ENCODE measurements around the gene MARCHF10. TPM values are rescaled to one million over a fixed set of nuclear protein-coding genes. Genes with fewer than 3 reads are reported as not detected.

Gene MARCHF10
- total and polyA plus RNA-seq, 2 of the 13 experiments (the other 11 are each of a cell fraction or from before 2014, with no cell fraction given) = not detected

GRCh38 chr17:62703776-62704380, 104.2 kb downstream of the MARCHF10 start (continued):
- TF ChIP-seq, protein P1, sequence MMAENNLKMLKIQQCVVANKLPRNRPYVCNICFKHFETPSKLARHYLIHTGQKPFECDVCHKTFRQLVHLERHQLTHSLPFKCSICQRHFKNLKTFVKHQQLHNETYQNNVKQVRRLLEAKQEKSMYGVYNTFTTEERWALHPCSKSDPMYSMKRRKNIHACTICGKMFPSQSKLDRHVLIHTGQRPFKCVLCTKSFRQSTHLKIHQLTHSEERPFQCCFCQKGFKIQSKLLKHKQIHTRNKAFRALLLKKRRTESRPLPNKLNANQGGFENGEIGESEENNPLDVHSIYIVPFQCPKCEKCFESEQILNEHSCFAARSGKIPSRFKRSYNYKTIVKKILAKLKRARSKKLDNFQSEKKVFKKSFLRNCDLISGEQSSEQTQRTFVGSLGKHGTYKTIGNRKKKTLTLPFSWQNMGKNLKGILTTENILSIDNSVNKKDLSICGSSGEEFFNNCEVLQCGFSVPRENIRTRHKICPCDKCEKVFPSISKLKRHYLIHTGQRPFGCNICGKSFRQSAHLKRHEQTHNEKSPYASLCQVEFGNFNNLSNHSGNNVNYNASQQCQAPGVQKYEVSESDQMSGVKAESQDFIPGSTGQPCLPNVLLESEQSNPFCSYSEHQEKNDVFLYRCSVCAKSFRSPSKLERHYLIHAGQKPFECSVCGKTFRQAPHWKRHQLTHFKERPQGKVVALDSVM (CRISPR knock-in tag; IDR thresholded peaks at IDR 0.05) = peak; percentile 59; the same call in 1 of the 2 replicates
- no peak for TF ChIP-seq CEBPG (CRISPR knock-in tag; IDR thresholded peaks at IDR 0.05)
- no peak for TF ChIP-seq ZFP36 (IDR thresholded peaks at IDR 0.05; ENCODE audit: borderline replicate concordance, low read depth, low read length, partially characterized antibody)
- 0 out of 2 replicates have a peak, but pooled peaks have one; percentile 18 for TF ChIP-seq TFE3 (CRISPR knock-in tag; IDR thresholded peaks at IDR 0.05)
- no peak for TF ChIP-seq GZF1 (CRISPR knock-in tag; IDR thresholded peaks at IDR 0.05)
- TF ChIP-seq ATRX (CRISPR knock-in tag; IDR thresholded peaks at IDR 0.05; ENCODE audit: borderline replicate concordance) = no peak
- no peak; the same call in 1 of the 2 replicates for TF ChIP-seq ZNF329 (CRISPR knock-in tag; IDR thresholded peaks at IDR 0.05; ENCODE audit: low read depth)
- TF ChIP-seq ZBTB1 (CRISPR knock-in tag; IDR thresholded peaks at IDR 0.05; ENCODE audit: borderline replicate concordance) = no peak
- no peak for TF ChIP-seq ZC3H13 (CRISPR knock-in tag; IDR thresholded peaks at IDR 0.05)
- TF ChIP-seq ZBTB37 (CRISPR knock-in tag; IDR thresholded peaks at IDR 0.05) = no peak
- TF ChIP-seq EEA1 (CRISPR knock-in tag; IDR thresholded peaks at IDR 0.05; ENCODE audit: borderline replicate concordance) = 0 out of 2 replicates have a peak, but pooled peaks have one; percentile 40
- TF ChIP-seq ZNF138 (CRISPR knock-in tag; IDR thresholded peaks at IDR 0.05; ENCODE audit: low read depth) = no peak
- TF ChIP-seq ATF7 (IDR thresholded peaks at IDR 0.05) = no peak
- no peak for TF ChIP-seq ATF7 (CRISPR knock-in tag; IDR thresholded peaks at IDR 0.05)
- no peak for TF ChIP-seq ARNT (IDR thresholded peaks at IDR 0.05)
- TF ChIP-seq IRF1 (CRISPR knock-in tag; IDR thresholded peaks at IDR 0.05; ENCODE audit: low read depth) = no peak
- peak; percentile 66; the same call in 1 of the 2 replicates for TF ChIP-seq ZNF563 (CRISPR knock-in tag; IDR thresholded peaks at IDR 0.05)
- TF ChIP-seq FIP1L1 (IDR thresholded peaks at IDR 0.05; ENCODE audit: borderline replicate concordance, insufficient read depth, low read depth, low read length) = no peak
- TF ChIP-seq KDM5B (CRISPR knock-in tag; IDR thresholded peaks at IDR 0.05; ENCODE audit: borderline replicate concordance) = no peak
- TF ChIP-seq, protein P2, sequence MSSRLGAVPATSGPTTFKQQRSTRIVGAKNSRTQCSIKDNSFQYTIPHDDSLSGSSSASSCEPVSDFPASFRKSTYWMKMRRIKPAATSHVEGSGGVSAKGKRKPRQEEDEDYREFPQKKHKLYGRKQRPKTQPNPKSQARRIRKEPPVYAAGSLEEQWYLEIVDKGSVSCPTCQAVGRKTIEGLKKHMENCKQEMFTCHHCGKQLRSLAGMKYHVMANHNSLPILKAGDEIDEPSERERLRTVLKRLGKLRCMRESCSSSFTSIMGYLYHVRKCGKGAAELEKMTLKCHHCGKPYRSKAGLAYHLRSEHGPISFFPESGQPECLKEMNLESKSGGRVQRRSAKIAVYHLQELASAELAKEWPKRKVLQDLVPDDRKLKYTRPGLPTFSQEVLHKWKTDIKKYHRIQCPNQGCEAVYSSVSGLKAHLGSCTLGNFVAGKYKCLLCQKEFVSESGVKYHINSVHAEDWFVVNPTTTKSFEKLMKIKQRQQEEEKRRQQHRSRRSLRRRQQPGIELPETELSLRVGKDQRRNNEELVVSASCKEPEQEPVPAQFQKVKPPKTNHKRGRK (CRISPR knock-in tag; IDR thresholded peaks at IDR 0.05) = no peak
